H1 (cell line): ENCODE results near the gene MRRF. TPM values are rescaled to one million over a fixed set of nuclear protein-coding genes. Genes with fewer than 3 reads are reported as not detected.

Experiments
- CTCF ChIA-PET: fragments of 300-600 bp; sonication (Branson Sonifier 250); formaldehyde crosslinking; loops from one replicate; lab custom pipeline; 2021; ENCODE audit not compliant: partially characterized antibody; lab: Charles Lee
- POLR2A ChIA-PET: fragments of 300-600 bp; sonication (Branson Sonifier 250); formaldehyde crosslinking; loops from one replicate; lab custom pipeline; 2021; ENCODE audit warnings: inconsistent platforms; ENCODE audit not compliant: partially characterized antibody; lab: Charles Lee
- DNase-seq, 2 experiments: peaks; one replicate each; pipeline versions ENCODE4 v3.0.0 to v3.0.0-alpha.2; 2010 to 2022; ENCODE audit warnings: low spot score in 2 of 2, low read depth in 1 of 2, mixed read lengths in 1 of 2
- FAIRE-seq: peaks from 2 replicates; lab custom pipeline; 2011; peaks lifted over from hg19 to GRCh38; lab: Jason Lieb, UNC
- H2AFZ ChIP-seq: 2 replicates; pipeline ENCODE4 v1.8.1; 2012; ENCODE audit warnings: low read length, inconsistent platforms
- H2AK5ac ChIP-seq: 2 replicates; pipeline ENCODE4 v1.6.1; 2013; ENCODE audit warnings: low read depth, low read length
- H2BK120ac ChIP-seq: replicated peaks from 2 replicates; pipeline ENCODE3; 2013; ENCODE audit warnings: low read depth, low read length, inconsistent platforms
- H2BK12ac ChIP-seq: 2 replicates; pipeline ENCODE4 v1.6.1; 2013; ENCODE audit warnings: low read depth, low read length
- H2BK15ac ChIP-seq: 2 replicates; pipeline ENCODE4 v1.6.1; 2013; ENCODE audit warnings: low read length
- H2BK20ac ChIP-seq: 2 replicates; pipeline ENCODE4 v1.6.1; 2013; ENCODE audit warnings: low read length
- H2BK5ac ChIP-seq: 2 replicates; pipeline ENCODE4 v1.6.1; 2013; ENCODE audit warnings: low read depth, low read length
- H3K14ac ChIP-seq: 2 replicates; pipeline ENCODE4 v1.6.1; 2013; ENCODE audit warnings: inconsistent platforms; ENCODE audit not compliant: insufficient read length
- H3K18ac ChIP-seq: 2 replicates; pipeline ENCODE4 v1.6.1; 2013; ENCODE audit warnings: low read length; ENCODE audit errors: extremely low read depth
- H3K23ac ChIP-seq: 2 replicates; pipeline ENCODE4 v1.6.1; 2013; ENCODE audit warnings: inconsistent platforms; ENCODE audit not compliant: insufficient read length
- H3K23me2 ChIP-seq: 2 replicates; pipeline ENCODE4 v1.6.1; 2013; ENCODE audit warnings: low read depth, low read length
- H3K27ac ChIP-seq: 2 replicates; pipeline ENCODE4 v1.6.1; 2011; ENCODE audit warnings: low read depth, low read length, inconsistent platforms
- H3K27me3 ChIP-seq, 4 experiments: replicated peaks in 1 of 4; 1 replicate in 1 of 4; 2 replicates in 3 of 4; pipeline versions ENCODE4 v1.6.1 to v1.8.1; 2011 to 2013; ENCODE audit warnings: low read length in 3 of 4, mild to moderate bottlenecking in 3 of 4, inconsistent platforms in 2 of 4, mixed read lengths in 2 of 4, moderate library complexity in 1 of 4; ENCODE audit not compliant: control insufficient read depth in 3 of 4, insufficient read depth in 3 of 4; ENCODE audit errors: extremely low read depth in 1 of 4
- H3K36me3 ChIP-seq, 4 experiments: 2 replicates each; pipeline versions ENCODE4 v1.6.1 to v1.8.1; 2011 to 2013; ENCODE audit warnings: mild to moderate bottlenecking in 4 of 4, low read length in 3 of 4, moderate library complexity in 2 of 4, control low read depth in 1 of 4, inconsistent platforms in 1 of 4; ENCODE audit not compliant: insufficient read depth in 4 of 4, control insufficient read depth in 2 of 4
- H3K4ac ChIP-seq: replicated peaks from 2 replicates; pipeline ENCODE3; 2013; ENCODE audit warnings: low read length, low read depth, mixed read lengths, inconsistent platforms; ENCODE audit not compliant: insufficient read length
- H3K4me1 ChIP-seq, 4 experiments: replicated peaks in 1 of 4; 1 replicate in 1 of 4; 2 replicates in 3 of 4; pipeline versions ENCODE4 v1.6.1 to v1.8.1; 2011 to 2013; ENCODE audit warnings: low read length in 3 of 4, inconsistent platforms in 2 of 4, mixed read lengths in 1 of 4; ENCODE audit not compliant: insufficient read depth in 4 of 4, control insufficient read depth in 3 of 4
- H3K4me2 ChIP-seq, 2 experiments: 2 replicates each; pipeline versions ENCODE4 v1.6.1 to v1.8.1; 2011 to 2013; ENCODE audit warnings: low read depth in 2 of 2, low read length in 2 of 2, control low read depth in 1 of 2, inconsistent platforms in 1 of 2, mild to moderate bottlenecking in 1 of 2; ENCODE audit not compliant: insufficient read depth in 1 of 2
- H3K4me3 ChIP-seq, 4 experiments: fragments of 200-600, 300-600 bp in 1 of 4; sonication (generic), shearing (Covaris generic), sonication (Bioruptor Twin) in 1 of 4; 2 replicates each; pipeline versions ENCODE4 v1.5.1 to v1.8.1; 2011 to 2016; ENCODE audit warnings: low read length in 4 of 4, low read depth in 3 of 4, control low read depth in 2 of 4, inconsistent platforms in 2 of 4, mild to moderate bottlenecking in 2 of 4, mixed read lengths in 1 of 4, moderate library complexity in 1 of 4; ENCODE audit not compliant: insufficient read depth in 2 of 4; ENCODE audit errors: extremely low read depth in 1 of 4
- H3K56ac ChIP-seq: replicated peaks from 2 replicates; pipeline ENCODE3; 2013; ENCODE audit warnings: low read depth, mild to moderate bottlenecking, mixed read lengths, low read length, inconsistent platforms; ENCODE audit not compliant: insufficient read length
- H3K79me1 ChIP-seq: 2 replicates; pipeline ENCODE4 v1.6.1; 2013; ENCODE audit warnings: low read depth, low read length, control low read depth
- H3K79me2 ChIP-seq, 2 experiments: 2 replicates each; pipeline versions ENCODE4 v1.6.1 to v1.8.1; 2012 to 2013; ENCODE audit warnings: low read length in 2 of 2, mild to moderate bottlenecking in 2 of 2, inconsistent platforms in 1 of 2; ENCODE audit not compliant: insufficient read depth in 2 of 2, control insufficient read depth in 1 of 2
- H3K9ac ChIP-seq, 4 experiments: replicated peaks in 1 of 4; 1 replicate in 1 of 4; 2 replicates in 3 of 4; pipeline versions ENCODE4 v1.6.1 to v1.8.1; 2011 to 2013; ENCODE audit warnings: low read depth in 3 of 4, low read length in 3 of 4, control low read depth in 2 of 4, mild to moderate bottlenecking in 2 of 4, moderate library complexity in 2 of 4, inconsistent platforms in 1 of 4; ENCODE audit errors: extremely low read depth in 1 of 4
- H3K9me3 ChIP-seq, 2 experiments: 2 replicates each; pipeline versions ENCODE4 v1.6.1 to v1.8.1; 2012 to 2013; ENCODE audit warnings: mild to moderate bottlenecking in 2 of 2, moderate library complexity in 2 of 2, control low read depth in 1 of 2, inconsistent platforms in 1 of 2, low read depth in 1 of 2, low read length in 1 of 2, mixed read lengths in 1 of 2; ENCODE audit not compliant: insufficient read depth in 2 of 2
- H4K20me1 ChIP-seq, 2 experiments: replicated peaks in 1 of 2; 2 replicates each; pipeline versions ENCODE3 to v1.8.1; 2011 to 2013; ENCODE audit warnings: inconsistent platforms in 2 of 2, low read length in 2 of 2, mild to moderate bottlenecking in 1 of 2; ENCODE audit not compliant: insufficient read depth in 2 of 2, control insufficient read depth in 1 of 2
- H4K5ac ChIP-seq: 2 replicates; pipeline ENCODE4 v1.6.1; 2013; ENCODE audit warnings: low read length, low read depth, mixed read lengths, inconsistent platforms; ENCODE audit not compliant: insufficient read length
- H4K8ac ChIP-seq: 2 replicates; pipeline ENCODE4 v1.8.0; 2013; ENCODE audit warnings: mild to moderate bottlenecking, moderate library complexity, low read length, inconsistent platforms; ENCODE audit not compliant: insufficient read depth; ENCODE audit errors: extremely low read depth
- H4K91ac ChIP-seq: replicated peaks from 2 replicates; pipeline ENCODE3; 2013; ENCODE audit warnings: low read length, mixed read lengths, inconsistent platforms; ENCODE audit not compliant: insufficient read length
- CEBPB ChIP-seq: IDR thresholded peaks from 2 replicates; pipeline ENCODE4 v1.6.1; 2012; ENCODE audit warnings: low read depth, low read length
- CREB1 ChIP-seq: IDR thresholded peaks from 2 replicates; pipeline ENCODE4 v1.6.1; 2012; ENCODE audit warnings: inconsistent platforms
- CTBP2 ChIP-seq: IDR thresholded peaks from 2 replicates; pipeline ENCODE4 v1.7.0; 2011; ENCODE audit warnings: borderline replicate concordance, mild to moderate bottlenecking, moderate library complexity, mixed read lengths, low read length; ENCODE audit not compliant: insufficient read depth, insufficient read length
- HDAC6 ChIP-seq: IDR thresholded peaks from one replicate; pipeline ENCODE4 v1.7.1; 2012; ENCODE audit warnings: low read depth, mild to moderate bottlenecking, inconsistent platforms, low read length, moderate library complexity
- POLR2A ChIP-seq, 2 experiments: IDR thresholded peaks; 1 replicate in 1 of 2; 2 replicates in 1 of 2; pipeline ENCODE4 v1.6.1; 2011; ENCODE audit warnings: low read depth in 2 of 2, low read length in 2 of 2, mild to moderate bottlenecking in 2 of 2; ENCODE audit errors: control extremely low read depth in 1 of 2
- POLR2AphosphoS5 ChIP-seq: IDR thresholded peaks from 2 replicates; pipeline ENCODE4 v1.6.1; 2011; ENCODE audit warnings: low read depth, low read length
- RFX5 ChIP-seq: IDR thresholded peaks from 2 replicates; pipeline ENCODE4 v1.6.1; 2011; ENCODE audit warnings: low read depth, low read length, improper control_type of control experiment, borderline replicate concordance
- SIRT6 ChIP-seq: IDR thresholded peaks from one replicate; pipeline ENCODE4 v1.7.1; 2012; ENCODE audit warnings: low read length, inconsistent platforms
- WGBS, 2 experiments: shearing (Covaris generic) in 1 of 2; methylation state at CpG; one replicate each; pipeline versions ENCODE4 v1.1.6 to v1.1.7; 2013 to 2015; ENCODE audit warnings: low lambda C conversion rate in 2 of 2, mixed read lengths in 2 of 2, inconsistent platforms in 1 of 2, low coverage in 1 of 2, missing lambda C conversion rate in 1 of 2; ENCODE audit not compliant: insufficient replicate concordance in 2 of 2, insufficient coverage in 1 of 2, insufficient read length in 1 of 2; ENCODE audit errors: extremely low coverage in 1 of 2, missing lambda C conversion rate in 1 of 2; 5-methylcytosine and 5-hydroxymethylcytosine counted together
- polyA plus RNA-seq, 7 experiments: library from polyadenylated mRNA; depleted of rRNA in 3 of 7; stranded (reverse) in 5 of 7; unstranded in 2 of 7; fragments of >200 nt in 5 of 7; fragments of 200-250 nt in 2 of 7; gene quantifications; 1 replicate in 5 of 7; 2 replicates in 1 of 7; 4 replicates in 1 of 7; pipeline versions ENCODE4 v1.2.1 to v1.2.3, GENCODE V29; 2011 to 2013; ENCODE audit warnings: missing spikeins in 2 of 7, mixed read lengths in 2 of 7
- total RNA-seq: library from RNA; stranded (reverse); fragmentation: NEBNext Ultra II Directional; extraction: Animal tissue kit (Norgen Biotek cat#: 25700); gene quantifications from 2 replicates; pipeline ENCODE4 v1.2.1, GENCODE V29; 2021

Gene MRRF
- total and polyA plus RNA-seq, 2 of the 8 experiments (the other 6 are each of a cell fraction or from before 2014, with no cell fraction given), result 29.4 to 47.8 TPM

DNA sequence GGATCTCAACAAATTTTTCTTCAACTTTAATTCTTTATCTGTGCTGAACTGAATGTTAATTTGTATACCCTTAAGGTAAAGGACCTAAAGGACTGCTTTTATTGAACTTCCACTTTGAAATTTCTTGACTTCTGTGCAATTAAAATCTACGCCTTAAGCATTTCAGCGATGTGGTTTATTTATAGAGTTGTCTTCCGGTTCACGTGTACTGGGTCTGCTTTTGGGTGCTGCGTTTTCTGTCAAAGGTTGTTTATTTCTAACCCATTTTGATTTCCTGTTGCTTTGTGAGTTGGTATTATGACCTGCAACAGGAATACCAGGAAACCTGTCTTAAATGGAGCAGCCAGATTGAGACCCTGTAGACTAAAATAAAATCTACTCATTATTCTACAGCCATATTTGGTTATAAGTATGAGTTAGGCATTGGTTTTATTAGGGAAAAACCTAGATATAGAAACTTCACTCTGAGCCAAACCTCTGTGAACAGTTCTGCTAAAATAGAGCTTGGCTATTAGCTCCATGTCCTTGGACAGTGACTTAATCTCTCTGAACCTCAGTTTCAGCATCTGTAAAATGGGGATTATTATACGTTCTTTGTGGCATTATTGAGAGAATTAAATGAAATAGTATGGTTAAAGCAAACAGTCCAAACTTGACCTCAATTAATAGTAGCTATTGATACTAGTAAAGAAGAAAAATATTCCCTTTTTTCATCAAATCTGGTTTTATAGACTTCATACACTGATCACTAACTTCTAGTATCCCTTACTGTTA is 3.5 kb downstream of the MRRF start:
- POLR2A ChIA-PET, result interaction anchor here (1.2 kb wide), 1 partner anchor 11 kb away, joined by 4 read pairs; no protein-coding TSS in a partner anchor
- peaks cover 0 to 6% (median 2%) of the 10 kb centered on the region in 4 experiments; a peak in 4 of 7 replicates for H3K4me1 ChIP-seq
- H3K79me2 ChIP-seq, result peaks cover 0 to 31% of the 10 kb centered on the region in 2 experiments; a peak in 3 of 4 replicates
- FAIRE-seq, result no peak
- H4K91ac ChIP-seq, result no peak overlapping the region
- peaks cover 4% of the 10 kb centered on the region; the same call in 1 of the 2 replicates for H3K23me2 ChIP-seq
- H3K14ac ChIP-seq, result no peak overlapping the region
- peaks cover 2 to 15% (median 10%) of the 10 kb centered on the region in 4 experiments; a peak in 6 of 8 replicates for H3K36me3 ChIP-seq
- H3K9ac ChIP-seq, result no peak overlapping the region
- H4K8ac ChIP-seq, result no peak overlapping the region
- no peak for TF ChIP-seq POLR2A (IDR thresholded peaks at IDR 0.05; ENCODE audit: control extremely low read depth in 1 of 2, low read depth in 2 of 2, low read length in 2 of 2)
- no peak for TF ChIP-seq CTBP2
- TF ChIP-seq POLR2AphosphoS5, result no peak
- TF ChIP-seq RFX5, result no peak
- no peak for TF ChIP-seq CREB1
- TF ChIP-seq HDAC6, result no peak
- TF ChIP-seq CEBPB, result no peak
- TF ChIP-seq SIRT6, result no peak
- TF ChIP-seq, all 59 proteins: peak for 0
- Histone ChIP-seq H2BK15ac (no peak overlapping the region), H2BK5ac (no peak overlapping the region), H3K27ac (no peak overlapping the region), H3K56ac (no peak overlapping the region), H4K20me1 (no peaks in the 10 kb centered on the region), H2BK12ac (no peak overlapping the region), H3K18ac (no peak overlapping the region), H3K9me3 (no peaks in the 10 kb centered on the region), H3K23ac (no peak overlapping the region), H2AK5ac (no peak overlapping the region), H3K27me3 (no peaks in the 10 kb centered on the region), H2AFZ (no peak overlapping the region), H4K5ac (no peak overlapping the region), H3K79me1 (peaks cover under 1% of the 10 kb centered on the region), H3K4me3 (no peak overlapping the region), H2BK20ac (no peak overlapping the region), H2BK120ac (no peak overlapping the region), H3K4me2 (no peak overlapping the region), H3K4ac (no peak overlapping the region)
- WGBS, 2 experiments, result 88% methylated on average over 6 of the region's 6 CpGs; no CpG with 5 or more reads in 1 of the 2 experiments
- CTCF ChIA-PET, result interaction anchor here (10.6 kb wide), 1 partner anchor 143 kb away, joined by 72 read pairs; no protein-coding TSS in a partner anchor
- DNase-seq, result no peak
